Spinal cord (tissue), 4 donors: ENCODE results near the gene ZNF823. TPM values are rescaled to one million over a fixed set of nuclear protein-coding genes. Genes with fewer than 3 reads are reported as not detected.

Experiments used
- polyA plus RNA-seq, 2 donors: library from polyadenylated mRNA; unstranded; fragments of 120-200 nt; gene quantifications; one replicate each; pipeline ENCODE4 v1.2.1, GENCODE V29; 2013; ENCODE audit not compliant: insufficient read length in 2 of 2
- small RNA-seq: library from RNA; depleted of rRNA; stranded (forward); fragments of <200 nt; gene quantifications from one replicate; pipeline ENCODE3, GENCODE V24; 2014; ENCODE audit warnings: low replicate concordance
- total RNA-seq, 2 donors: library from RNA; depleted of rRNA in 1 of 2; stranded (reverse); fragments of 120-200 nt in 1 of 2; fragments of >200 nt in 1 of 2; gene quantifications; one replicate each; pipeline versions ENCODE4 v1.2.3 to v1.2.4, GENCODE V29; 2013 to 2014

Gene ZNF823
- total and polyA plus RNA-seq, 4 donors = 4.8 to 26.1 (median 10.7) TPM

Small RNAs within 50 kb of the gene (small RNA-seq; reads per million reads assigned to genes)
- not detected for gene ZNF833P

Other genes starting within 250 kb of the ZNF823 start
- gene ZNF653, start 233.1 kb downstream of the ZNF823 start, total RNA-seq = 10 to 100 TPM in 1 of 2 donors, 1 to 10 TPM in 1; 5.8 to 10.9 TPM
- gene ZNF653, start 233.1 kb downstream of the ZNF823 start, polyA plus RNA-seq = 10 to 100 TPM; 21.0 to 21.4 TPM
- gene ECSIT, start 209.8 kb downstream of the ZNF823 start, total RNA-seq = 10 to 100 TPM; 31.1 to 42.8 TPM
- 10 to 100 TPM; 71.0 to 77.8 TPM for gene ECSIT, start 209.8 kb downstream of the ZNF823 start, polyA plus RNA-seq
- 10 to 100 TPM in 1 of 2 donors, 1 to 10 TPM in 1; 3.7 to 11.2 TPM for gene CNN1, start 200.1 kb downstream of the ZNF823 start, total RNA-seq
- 1 to 10 TPM; 3.6 to 4.2 TPM for gene CNN1, start 200.1 kb downstream of the ZNF823 start, polyA plus RNA-seq
- 10 to 100 TPM; 18.3 to 59.7 TPM for gene ELOF1, start 179.7 kb downstream of the ZNF823 start, total RNA-seq
- gene ELOF1, start 179.7 kb downstream of the ZNF823 start, polyA plus RNA-seq = 10 to 100 TPM; 75.0 to 79.8 TPM
- gene ACP5, start 161.3 kb downstream of the ZNF823 start, total RNA-seq = 1 to 10 TPM; 4.4 to 8.0 TPM
- 1 to 10 TPM in 1 of 2 donors, under 1 TPM in 1; 0.70 to 1.5 TPM for gene ACP5, start 161.3 kb downstream of the ZNF823 start, polyA plus RNA-seq
- gene ZNF627, start 141.5 kb downstream of the ZNF823 start, total RNA-seq = 10 to 100 TPM; 43.2 to 43.3 TPM
- 10 to 100 TPM; 30.2 to 32.5 TPM for gene ZNF627, start 141.5 kb downstream of the ZNF823 start, polyA plus RNA-seq
- 10 to 100 TPM; 23.4 to 38.5 TPM for gene ZNF441, start 28.1 kb upstream of the ZNF823 start, total RNA-seq
- 10 to 100 TPM; 10.7 to 13.0 TPM for gene ZNF441, start 28.1 kb upstream of the ZNF823 start, polyA plus RNA-seq
- 10 to 100 TPM in 1 of 2 donors, 1 to 10 TPM in 1; 8.7 to 13.9 TPM for gene ZNF491, start 59.6 kb upstream of the ZNF823 start, total RNA-seq
- gene ZNF491, start 59.6 kb upstream of the ZNF823 start, polyA plus RNA-seq = 1 to 10 TPM; 7.3 to 9.6 TPM
- 10 to 100 TPM; 20.6 to 21.0 TPM for gene ZNF440, start 75.3 kb upstream of the ZNF823 start, total RNA-seq
- gene ZNF440, start 75.3 kb upstream of the ZNF823 start, polyA plus RNA-seq = 10 to 100 TPM; 13.1 to 22.6 TPM
- gene ZNF439, start 109.8 kb upstream of the ZNF823 start, total RNA-seq = 10 to 100 TPM; 21.8 to 30.2 TPM
- 10 to 100 TPM; 21.7 to 23.3 TPM for gene ZNF439, start 109.8 kb upstream of the ZNF823 start, polyA plus RNA-seq
- 10 to 100 TPM; 17.2 to 19.8 TPM for gene ZNF69, start 148.8 kb upstream of the ZNF823 start, total RNA-seq
- gene ZNF69, start 148.8 kb upstream of the ZNF823 start, polyA plus RNA-seq = 10 to 100 TPM in 1 of 2 donors, 1 to 10 TPM in 1; 7.5 to 13.7 TPM
- gene ZNF700, start 186.2 kb upstream of the ZNF823 start, total RNA-seq = 10 to 100 TPM; 14.2 to 22.2 TPM
- gene ZNF700, start 186.2 kb upstream of the ZNF823 start, polyA plus RNA-seq = 10 to 100 TPM; 10.9 to 14.0 TPM
- 1 to 10 TPM; 4.8 to 5.7 TPM for gene ZNF763, start 226.1 kb upstream of the ZNF823 start, total RNA-seq
- 1 to 10 TPM; 3.8 to 4.8 TPM for gene ZNF763, start 226.1 kb upstream of the ZNF823 start, polyA plus RNA-seq